Gastrocnemius medialis (tissue), 4 donors: Measurements from ENCODE around the gene LBH.

Experiments used
- POLR2A ChIP-seq, 2 donors: fragments of 450-650 bp; IDR thresholded peaks; one replicate each; pipeline ENCODE4 v1.6.1; 2017; ENCODE audit warnings: antibody characterized with exemption in 2 of 2, mild to moderate bottlenecking in 2 of 2, moderate library complexity in 2 of 2
- TF ChIP-seq, protein P1 (sequence below), 5 experiments: fragments of 450-650 bp in 3 of 5; fragments of 200-600 bp in 2 of 5; sonication (generic) in 2 of 5; IDR thresholded peaks in 4 of 5; conservative IDR thresholded peaks in 1 of 5; 1 replicate in 4 of 5; 2 replicates in 1 of 5; pipeline ENCODE4 v1.5.1; 2016 to 2019; ENCODE audit warnings: antibody characterized with exemption in 5 of 5, mild to moderate bottlenecking in 3 of 5, moderate library complexity in 3 of 5

GRCh38 chr2:30283931-30284565 is 52.7 kb downstream of the LBH start:
- TF ChIP-seq, protein P1, sequence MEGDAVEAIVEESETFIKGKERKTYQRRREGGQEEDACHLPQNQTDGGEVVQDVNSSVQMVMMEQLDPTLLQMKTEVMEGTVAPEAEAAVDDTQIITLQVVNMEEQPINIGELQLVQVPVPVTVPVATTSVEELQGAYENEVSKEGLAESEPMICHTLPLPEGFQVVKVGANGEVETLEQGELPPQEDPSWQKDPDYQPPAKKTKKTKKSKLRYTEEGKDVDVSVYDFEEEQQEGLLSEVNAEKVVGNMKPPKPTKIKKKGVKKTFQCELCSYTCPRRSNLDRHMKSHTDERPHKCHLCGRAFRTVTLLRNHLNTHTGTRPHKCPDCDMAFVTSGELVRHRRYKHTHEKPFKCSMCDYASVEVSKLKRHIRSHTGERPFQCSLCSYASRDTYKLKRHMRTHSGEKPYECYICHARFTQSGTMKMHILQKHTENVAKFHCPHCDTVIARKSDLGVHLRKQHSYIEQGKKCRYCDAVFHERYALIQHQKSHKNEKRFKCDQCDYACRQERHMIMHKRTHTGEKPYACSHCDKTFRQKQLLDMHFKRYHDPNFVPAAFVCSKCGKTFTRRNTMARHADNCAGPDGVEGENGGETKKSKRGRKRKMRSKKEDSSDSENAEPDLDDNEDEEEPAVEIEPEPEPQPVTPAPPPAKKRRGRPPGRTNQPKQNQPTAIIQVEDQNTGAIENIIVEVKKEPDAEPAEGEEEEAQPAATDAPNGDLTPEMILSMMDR (IDR thresholded peaks at IDR 0.05 in 4 of 5, conservative IDR thresholded peaks at IDR 0.05 in 1 of 5) = no peak
- TF ChIP-seq POLR2A (IDR thresholded peaks at IDR 0.05) = no peak
